Activated naive CD8-positive, alpha-beta T cell treated with anti-CD3 and anti-CD28 coated beads, Interleukin-2, amount 10 ng/mL, durations not matched to agents 7 days and 5 days (primary cell): ENCODE data around the gene KRT15. TPM values are rescaled to one million over a fixed set of nuclear protein-coding genes. Genes with fewer than 3 reads are reported as not detected.

Experiments used
- ATAC-seq: fragments of 150-1000 bp; cut with Tn5 transposase; one replicate; pipeline ENCODE4 v1.10.0; 2021; ENCODE audit warnings: low read depth, moderate library complexity
- POLR2A ChIA-PET: fragments of 350-600 bp; sonication (Branson Sonifier 250); formaldehyde crosslinking; loops from one replicate; lab custom pipeline; 2021; ENCODE audit warnings: antibody characterized with exemption; lab: Charles Lee
- DNase-seq: peaks from one replicate; pipeline ENCODE4 v3.0.0; 2021
- H3K27ac Mint-ChIP-seq: one replicate; pipeline ENCODE4 v1.8.0; 2022; ENCODE audit warnings: mild to moderate bottlenecking, mixed read lengths
- H3K27me3 Mint-ChIP-seq: one replicate; pipeline ENCODE4 v1.8.0; 2022; ENCODE audit warnings: mild to moderate bottlenecking, moderate library complexity, mixed read lengths
- H3K36me3 Mint-ChIP-seq: one replicate; pipeline ENCODE4 v1.8.0; 2021; ENCODE audit warnings: mild to moderate bottlenecking, mixed read lengths
- H3K4me1 Mint-ChIP-seq: one replicate; pipeline ENCODE4 v1.8.0; 2021; ENCODE audit warnings: mixed read lengths
- H3K4me3 Mint-ChIP-seq: one replicate; pipeline ENCODE4 v1.8.0; 2022; ENCODE audit warnings: mild to moderate bottlenecking, moderate library complexity, mixed read lengths
- H3K9me3 Mint-ChIP-seq: one replicate; pipeline ENCODE4 v1.8.0; 2021; ENCODE audit warnings: mixed read lengths
- total RNA-seq, 2 experiments: library from RNA; stranded (reverse); gene quantifications; one replicate each; pipeline ENCODE4 v1.2.3, GENCODE V29; 2021

KRT15 gene
- total RNA-seq, 2 experiments from 2014 or later: not detected

DNA sequence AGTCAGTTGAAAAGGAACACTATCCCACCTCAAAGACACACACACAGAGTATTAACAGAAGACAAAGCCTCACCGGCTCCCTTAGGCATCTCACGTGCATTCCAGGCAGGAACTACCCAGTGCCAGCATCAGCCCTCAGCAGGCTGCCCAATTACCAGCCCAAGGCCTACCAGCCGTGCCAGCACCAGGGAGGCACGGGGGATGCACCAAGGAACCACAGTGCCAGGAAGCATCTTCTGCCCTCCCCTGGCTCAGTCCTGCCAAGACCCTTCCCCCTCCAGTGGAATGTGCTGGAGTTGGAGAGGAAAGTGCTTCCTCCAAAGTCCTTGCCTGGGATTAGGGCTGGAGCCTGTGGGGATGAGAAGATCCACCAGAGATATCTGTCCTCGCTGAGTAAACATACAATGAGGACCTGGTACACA, 20.4 kb upstream of the KRT15 start:
- Mint-ChIP-seq H3K27me3 (peaks cover 12% of the 10 kb centered on the region), H3K27ac (no peak overlapping the region), H3K4me3 (no peak overlapping the region), H3K9me3 (no peaks in the 10 kb centered on the region), H3K4me1 (no peaks in the 10 kb centered on the region), H3K36me3 (no peaks in the 10 kb centered on the region)
- ATAC-seq (no peak), DNase-seq (no peak)
- POLR2A ChIA-PET: interaction anchor here (0.8 kb wide), 1 partner anchor 13 kb away, joined by 4 read pairs; no protein-coding TSS in a partner anchor

DNA sequence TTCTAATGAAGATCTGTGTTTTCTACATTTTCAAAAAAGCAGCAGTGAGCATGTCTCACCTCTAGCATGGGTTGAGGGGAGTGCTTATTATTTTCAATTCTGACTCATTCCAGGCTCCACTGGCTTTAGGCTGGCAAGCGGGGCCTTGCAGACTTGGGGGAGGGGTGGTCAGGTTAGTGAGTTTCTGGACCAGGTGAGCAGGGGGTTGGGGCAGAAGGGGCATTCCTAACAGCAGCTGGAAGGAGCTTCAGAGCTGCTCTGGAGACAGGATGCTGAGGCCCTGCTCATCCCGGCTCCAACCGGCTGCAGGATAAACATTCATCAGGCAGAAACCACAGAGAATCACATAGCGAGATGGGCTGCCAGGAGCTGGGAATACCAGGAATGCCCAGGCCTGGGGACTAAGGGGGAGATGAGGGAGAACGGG, 19.9 kb upstream of the KRT15 start:
- no peak overlapping the region for H3K4me3 Mint-ChIP-seq
- POLR2A ChIA-PET: interaction anchor here (0.7 kb wide), 1 partner anchor 18 kb away, joined by 3 read pairs; no protein-coding TSS in a partner anchor
- peaks cover 14% of the 10 kb centered on the region for H3K27me3 Mint-ChIP-seq
- no peaks in the 10 kb centered on the region for H3K9me3 Mint-ChIP-seq
- H3K27ac Mint-ChIP-seq: no peak overlapping the region
- H3K4me1 Mint-ChIP-seq: no peaks in the 10 kb centered on the region
- ATAC-seq (no peak), DNase-seq (no peak)
- H3K36me3 Mint-ChIP-seq: no peaks in the 10 kb centered on the region

GRCh38 chr17:41537990-41538389, 19.3 kb upstream of the KRT15 start:
- Mint-ChIP-seq H3K27ac (no peak overlapping the region), H3K27me3 (peaks cover 14% of the 10 kb centered on the region), H3K4me3 (no peak overlapping the region)

DNA sequence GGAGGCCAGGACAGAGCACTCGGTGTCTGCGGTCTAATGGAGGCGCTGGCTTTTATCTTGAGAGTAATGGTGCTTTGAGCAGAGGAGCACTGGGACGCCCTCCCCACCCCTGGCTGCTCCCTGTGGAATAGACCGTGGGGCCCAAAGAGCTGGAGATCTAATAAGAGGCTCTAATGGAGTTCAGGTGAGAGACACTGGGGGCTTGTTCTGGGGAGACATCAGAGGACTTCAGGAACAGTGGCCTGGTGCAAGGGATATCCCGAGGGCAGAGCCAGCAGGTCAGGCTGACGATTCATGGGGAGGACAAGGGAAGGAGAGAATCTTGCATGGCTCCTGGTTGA, 18.9 kb upstream of the KRT15 start:
- no peak for ATAC-seq
- H3K36me3 Mint-ChIP-seq: no peaks in the 10 kb centered on the region

More at GRCh38 chr17:41537990-41538389, 19.3 kb upstream of the KRT15 start:
- no peak for DNase-seq
- H3K36me3 Mint-ChIP-seq: no peaks in the 10 kb centered on the region
- no peak for ATAC-seq
- H3K9me3 Mint-ChIP-seq: no peaks in the 10 kb centered on the region
- H3K4me1 Mint-ChIP-seq: no peaks in the 10 kb centered on the region
- POLR2A ChIA-PET: interaction anchor here (0.7 kb wide), 1 partner anchor 19 kb away, joined by 3 read pairs; no protein-coding TSS in a partner anchor

GRCh38 chr17:41536741-41537613, 18.3 kb upstream of the KRT15 start:
- Mint-ChIP-seq H3K4me1 (no peaks in the 10 kb centered on the region), H3K9me3 (no peaks in the 10 kb centered on the region), H3K36me3 (no peaks in the 10 kb centered on the region), H3K27ac (no peak overlapping the region), H3K27me3 (peaks cover 21% of the 10 kb centered on the region), H3K4me3 (no peak overlapping the region)
- POLR2A ChIA-PET: no interaction called here
- DNase-seq: no peak
- ATAC-seq: no peak

More for the DNA sequence above, 18.9 kb upstream of the KRT15 start:
- POLR2A ChIA-PET: no interaction called here
- Mint-ChIP-seq H3K9me3 (no peaks in the 10 kb centered on the region), H3K4me3 (no peak overlapping the region), H3K27ac (no peak overlapping the region), H3K27me3 (peaks cover 16% of the 10 kb centered on the region), H3K4me1 (no peaks in the 10 kb centered on the region)
- no peak for DNase-seq

- Mint-ChIP-seq H3K4me1 (no peaks in the 10 kb centered on the region), H3K4me3 (no peak overlapping the region), H3K36me3 (no peaks in the 10 kb centered on the region), H3K27me3 (peaks cover 28% of the 10 kb centered on the region), H3K9me3 (no peaks in the 10 kb centered on the region), H3K27ac (no peak overlapping the region)
- POLR2A ChIA-PET: no interaction called here
- ATAC-seq (no peak), DNase-seq (no peak)
Measured at GRCh38 chr17:41535764-41536481, 17.2 kb upstream of the KRT15 start.

DNA sequence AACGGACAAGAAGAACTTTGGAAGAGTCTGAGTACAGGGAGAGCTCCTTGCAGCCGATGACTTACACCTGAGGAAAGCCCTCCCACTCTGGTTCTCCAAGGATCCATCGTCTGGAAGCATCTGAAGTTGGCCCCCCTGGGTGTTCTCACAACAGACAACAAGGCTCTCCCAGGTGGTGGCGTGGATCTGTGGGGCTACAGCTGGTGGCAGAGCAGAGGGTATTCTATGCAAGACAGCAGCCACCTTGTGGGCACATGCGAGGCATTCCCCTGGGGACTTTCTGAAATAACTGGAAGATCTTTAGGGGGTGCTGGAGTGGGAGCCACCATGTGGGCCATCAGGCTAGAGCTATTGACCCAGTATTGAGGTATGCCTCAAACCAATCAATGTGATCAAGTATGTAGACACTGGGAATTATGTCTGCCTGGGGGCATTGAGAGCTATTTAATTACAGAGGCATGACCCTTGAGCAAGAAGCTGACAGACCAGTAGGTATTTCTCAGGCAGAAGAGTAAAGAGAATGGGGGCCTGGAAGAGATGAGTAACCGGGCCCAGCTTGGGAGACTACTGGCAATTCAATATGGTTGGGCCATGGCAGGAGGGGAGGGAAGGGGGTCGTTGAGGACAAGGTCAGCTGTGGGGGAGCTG, 16.3 kb upstream of the KRT15 start:
- ATAC-seq (no peak), DNase-seq (no peak)
- Mint-ChIP-seq H3K4me1 (no peaks in the 10 kb centered on the region), H3K27me3 (peaks cover 32% of the 10 kb centered on the region), H3K9me3 (no peaks in the 10 kb centered on the region), H3K27ac (no peak overlapping the region), H3K4me3 (no peak overlapping the region), H3K36me3 (no peaks in the 10 kb centered on the region)
- POLR2A ChIA-PET: no interaction called here

DNA sequence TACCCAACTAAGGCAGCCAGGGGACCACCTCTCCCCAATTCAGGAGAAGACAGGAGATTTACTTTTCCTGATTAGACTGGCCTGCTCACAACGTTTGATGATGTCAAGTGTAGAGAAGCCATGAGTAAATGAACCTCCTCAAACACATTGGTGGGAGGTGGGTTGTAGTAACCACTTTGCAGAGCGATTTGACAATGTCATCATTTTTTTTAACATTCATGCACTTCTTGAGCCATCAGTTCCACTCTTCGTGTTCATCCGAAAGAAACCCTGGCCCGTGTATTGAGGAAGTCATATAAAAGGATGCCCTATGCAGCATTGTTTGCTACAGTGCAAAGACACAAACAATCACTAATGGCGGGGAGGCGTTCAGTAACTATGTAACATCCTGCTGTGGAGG, 14.9 kb upstream of the KRT15 start:
- H3K4me3 Mint-ChIP-seq: no peak overlapping the region
- H3K4me1 Mint-ChIP-seq: no peaks in the 10 kb centered on the region
- H3K27me3 Mint-ChIP-seq: peaks cover 45% of the 10 kb centered on the region
- ATAC-seq: no peak
- H3K36me3 Mint-ChIP-seq: no peaks in the 10 kb centered on the region
- no peak overlapping the region for H3K27ac Mint-ChIP-seq
- H3K9me3 Mint-ChIP-seq: no peaks in the 10 kb centered on the region
- DNase-seq: no peak
- POLR2A ChIA-PET: no interaction called here

DNA sequence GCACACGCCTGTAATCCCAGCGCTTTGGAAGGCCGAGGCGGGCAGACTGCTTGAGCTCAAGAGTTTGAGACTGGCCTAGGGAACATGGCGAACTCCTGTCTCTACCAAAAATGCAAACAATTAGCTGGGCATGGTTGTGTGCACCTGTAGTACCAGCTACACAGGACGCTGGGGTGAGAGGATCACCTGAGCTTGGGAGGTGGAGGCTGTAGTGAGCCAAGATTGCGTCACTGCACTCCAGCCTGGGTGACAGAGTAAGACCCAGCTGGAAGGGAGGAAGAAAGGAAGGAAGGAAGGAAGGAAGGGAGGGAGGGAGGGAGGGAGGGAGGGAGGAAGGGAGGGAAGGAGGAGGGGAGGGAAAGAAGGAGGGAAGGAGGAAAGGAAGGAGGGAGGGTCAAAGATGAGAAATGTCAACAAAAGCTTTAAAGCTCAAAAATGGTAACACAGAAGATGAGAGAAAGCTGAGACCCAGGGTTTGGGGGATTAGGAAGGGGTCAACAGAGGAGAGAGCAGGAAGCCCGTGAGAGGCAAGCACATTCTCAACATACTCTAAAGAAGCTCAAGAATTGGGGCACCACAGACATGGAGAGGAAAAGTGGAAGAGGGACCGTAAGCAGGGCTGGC, 14.4 kb upstream of the KRT15 start:
- H3K27ac Mint-ChIP-seq: no peak overlapping the region
- no peak for ATAC-seq

DNA sequence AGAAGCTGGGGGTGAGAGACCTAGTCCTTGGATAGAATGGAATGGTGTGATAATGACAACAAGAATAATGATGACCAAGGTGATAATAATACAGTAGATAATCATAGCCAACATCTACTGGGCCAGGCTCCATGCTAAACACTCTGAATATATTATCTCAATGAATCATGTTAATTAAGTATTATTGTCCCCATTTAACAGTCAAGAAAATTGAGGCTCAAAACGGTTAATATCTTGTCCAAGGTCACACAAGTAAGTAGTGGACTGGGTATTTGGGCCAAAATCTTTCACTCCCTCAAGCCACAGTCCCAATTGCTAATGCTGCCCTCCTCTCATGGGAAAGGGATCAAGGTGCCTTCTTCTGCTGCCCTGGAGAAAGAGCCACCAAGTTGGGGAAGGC, 13.3 kb upstream of the KRT15 start:
- H3K36me3 Mint-ChIP-seq: no peaks in the 10 kb centered on the region
- H3K27ac Mint-ChIP-seq: no peak overlapping the region
- POLR2A ChIA-PET: no interaction called here
- DNase-seq (no peak), ATAC-seq (no peak)
- no peak overlapping the region for H3K4me3 Mint-ChIP-seq
- no peaks in the 10 kb centered on the region for H3K9me3 Mint-ChIP-seq
- H3K27me3 Mint-ChIP-seq: peaks cover 57% of the 10 kb centered on the region
- peaks cover 2% of the 10 kb centered on the region for H3K4me1 Mint-ChIP-seq

More for the DNA sequence above, 14.4 kb upstream of the KRT15 start:
- Mint-ChIP-seq H3K4me3 (no peak overlapping the region), H3K9me3 (no peaks in the 10 kb centered on the region), H3K4me1 (peaks cover 2% of the 10 kb centered on the region), H3K27me3 (peaks cover 51% of the 10 kb centered on the region), H3K36me3 (no peaks in the 10 kb centered on the region)
- no peak for DNase-seq
- POLR2A ChIA-PET: no interaction called here

GRCh38 chr17:41530062-41531048, 11.7 kb upstream of the KRT15 start:
- H3K4me3 Mint-ChIP-seq: no peak overlapping the region
- POLR2A ChIA-PET: no interaction called here
- H3K27me3 Mint-ChIP-seq: peaks cover 69% of the 10 kb centered on the region
- ATAC-seq: no peak
- H3K36me3 Mint-ChIP-seq: no peaks in the 10 kb centered on the region
- DNase-seq: no peak
- H3K27ac Mint-ChIP-seq: no peak overlapping the region
- H3K4me1 Mint-ChIP-seq: peaks cover 2% of the 10 kb centered on the region
- H3K9me3 Mint-ChIP-seq: no peaks in the 10 kb centered on the region

- ATAC-seq (no peak), DNase-seq (no peak)
- H3K9me3 Mint-ChIP-seq: no peaks in the 10 kb centered on the region
- POLR2A ChIA-PET: no interaction called here
- no peak overlapping the region for H3K27ac Mint-ChIP-seq
- no peaks in the 10 kb centered on the region for H3K36me3 Mint-ChIP-seq
- peaks cover 2% of the 10 kb centered on the region for H3K4me1 Mint-ChIP-seq
- H3K27me3 Mint-ChIP-seq: peaks cover 66% of the 10 kb centered on the region
- no peak overlapping the region for H3K4me3 Mint-ChIP-seq
Measured at GRCh38 chr17:41529491-41529915, 10.8 kb upstream of the KRT15 start.
